Lower lobe of right lung (tissue), 2 donors: ENCODE results near the gene ZIC2. TPM values are rescaled to one million over a fixed set of nuclear protein-coding genes. Genes with fewer than 3 reads are reported as not detected.

Experiments used
- ATAC-seq, 2 donors: fragments of 200-7000 bp; cut with Tn5 transposase; one replicate each; pipeline ENCODE4 v1.9.1; 2020 to 2022; ENCODE audit warnings: mild to moderate bottlenecking in 2 of 2, moderate library complexity in 2 of 2
- DNase-seq: peaks from one replicate; pipeline ENCODE4 v3.0.0-alpha.2; 2020
- H3K27ac ChIP-seq: fragments of 200-600 bp; one replicate; pipeline ENCODE4 v1.8.0; 2022
- H3K27me3 ChIP-seq: fragments of 200-600 bp; one replicate; pipeline ENCODE4 v1.8.0; 2022; ENCODE audit warnings: low read depth
- H3K36me3 ChIP-seq: fragments of 200-600 bp; one replicate; pipeline ENCODE4 v1.8.0; 2022; ENCODE audit warnings: mild to moderate bottlenecking
- H3K4me1 ChIP-seq: fragments of 200-600 bp; one replicate; pipeline ENCODE4 v1.8.0; 2022
- H3K4me3 ChIP-seq: fragments of 200-600 bp; one replicate; pipeline ENCODE4 v1.8.0; 2022; ENCODE audit warnings: mild to moderate bottlenecking
- H3K9me3 ChIP-seq: fragments of 200-600 bp; one replicate; pipeline ENCODE4 v1.8.0; 2022
- CTCF ChIP-seq: fragments of 200-600 bp; IDR thresholded peaks from one replicate; pipeline ENCODE4 v1.8.0; 2022; ENCODE audit warnings: antibody characterized with exemption, mild to moderate bottlenecking
- intact Hi-C: fragments of 100-400 bp; cut with DNase I; formaldehyde crosslinking; loops from one replicate; pipeline ENCODE4 v1.11.0; 2022
- total RNA-seq: library from RNA; stranded (reverse); fragmentation: NEBNext Ultra II Directional; extraction: Animal tissue kit (Norgen Biotek cat#: 25700); gene quantifications from one replicate; pipeline ENCODE4 v1.2.1, GENCODE V29; 2021
- donor health status: DM: no; HTN: yes; CAD: no; lungs with severe emphysema.

The ZIC2 gene
- total RNA-seq, 1 donor from 2014 or later = not detected

- H3K4me1 ChIP-seq = peaks cover 20% of the 10 kb centered on the region
- H3K4me3 ChIP-seq = no peak overlapping the region
- ATAC-seq (no peak), DNase-seq (no peak)
- peaks cover 97% of the 10 kb centered on the region for H3K27me3 ChIP-seq
- intact Hi-C loops = no loop called here
- no peak overlapping the region for H3K27ac ChIP-seq
- H3K36me3 ChIP-seq = no peaks in the 10 kb centered on the region
- no peak for TF ChIP-seq CTCF
- no peaks in the 10 kb centered on the region for H3K9me3 ChIP-seq
Measured at GRCh38 chr13:99961636-99962035, 19.9 kb upstream of the ZIC2 start.

DNA sequence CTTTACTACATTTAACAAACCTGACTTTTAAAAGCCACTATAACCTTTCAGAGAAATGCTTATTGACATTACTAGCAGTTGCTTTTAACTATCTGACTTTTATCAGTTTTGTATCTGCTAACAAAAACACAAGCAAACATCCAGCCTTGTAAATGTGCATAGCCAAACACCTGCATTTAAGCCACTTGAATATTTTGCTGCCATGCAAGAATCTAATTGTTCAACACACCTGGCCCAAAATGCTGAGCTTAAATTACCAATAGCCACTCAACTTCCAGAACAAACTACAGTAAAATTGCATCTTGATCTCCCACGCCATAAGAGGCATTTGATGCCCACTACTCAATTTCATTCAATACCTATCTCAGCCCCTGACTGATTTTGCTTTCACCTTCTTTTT is 19.3 kb upstream of the ZIC2 start:
- Histone ChIP-seq H3K27me3 (peaks cover 97% of the 10 kb centered on the region), H3K4me1 (peaks cover 14% of the 10 kb centered on the region), H3K27ac (no peak overlapping the region), H3K4me3 (no peak overlapping the region), H3K9me3 (no peaks in the 10 kb centered on the region), H3K36me3 (no peaks in the 10 kb centered on the region)
- ATAC-seq = no peak
- TF ChIP-seq CTCF = no peak
- intact Hi-C loops = no loop called here
- DNase-seq = no peak

GRCh38 chr13:99963816-99964339 is 17.7 kb upstream of the ZIC2 start:
- TF ChIP-seq CTCF = no peak
- peaks cover 20% of the 10 kb centered on the region for H3K4me1 ChIP-seq
- DNase-seq (no peak), ATAC-seq (no peak)
- no peaks in the 10 kb centered on the region for H3K36me3 ChIP-seq
- H3K27ac ChIP-seq = no peak overlapping the region
- intact Hi-C loops = no loop called here
- no peak overlapping the region for H3K4me3 ChIP-seq
- H3K9me3 ChIP-seq = no peaks in the 10 kb centered on the region
- H3K27me3 ChIP-seq = peaks cover 97% of the 10 kb centered on the region

DNA sequence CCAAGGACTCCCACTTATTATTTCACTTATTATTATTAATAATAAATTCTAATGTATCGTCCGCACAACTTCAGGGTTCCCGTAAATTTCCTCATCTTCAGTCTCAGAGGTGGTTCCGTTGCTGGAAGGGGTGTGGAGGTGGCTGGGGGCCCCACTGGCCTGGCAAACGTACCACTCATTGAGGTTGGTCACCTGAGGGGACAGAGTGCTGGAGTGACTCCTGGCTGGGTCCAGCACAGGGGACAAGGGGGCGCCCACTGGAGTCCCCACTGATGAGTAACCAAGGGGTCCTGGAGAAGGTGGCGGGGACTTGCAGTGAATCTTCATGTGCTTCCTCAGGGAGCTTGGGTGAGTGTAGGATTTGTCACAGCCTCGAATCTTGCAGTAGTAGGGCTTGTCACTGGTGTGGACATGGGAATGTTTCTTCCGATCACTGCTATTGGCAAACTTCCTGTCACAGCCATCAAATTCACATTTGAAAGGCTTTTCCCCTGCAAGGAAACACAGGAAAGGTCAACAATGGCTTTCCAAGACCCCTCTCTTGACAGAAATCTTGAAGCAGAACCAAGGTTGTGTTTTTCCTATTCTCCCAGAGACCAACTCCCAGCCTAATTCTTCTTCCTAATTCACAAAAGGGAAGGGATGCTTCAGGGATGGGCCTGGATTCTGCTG is 16.1 kb upstream of the ZIC2 start:
- DNase-seq (no peak), ATAC-seq (no peak)
- H3K27me3 ChIP-seq = peaks cover 96% of the 10 kb centered on the region
- H3K4me3 ChIP-seq = no peak overlapping the region
- no peaks in the 10 kb centered on the region for H3K36me3 ChIP-seq
- no peak overlapping the region for H3K27ac ChIP-seq
- TF ChIP-seq CTCF = no peak
- intact Hi-C loops = no loop called here
- H3K4me1 ChIP-seq = peaks cover 22% of the 10 kb centered on the region
- no peaks in the 10 kb centered on the region for H3K9me3 ChIP-seq

GRCh38 chr13:99966064-99966805 is 15.3 kb upstream of the ZIC2 start:
- TF ChIP-seq CTCF = no peak
- Histone ChIP-seq H3K4me3 (no peak overlapping the region), H3K4me1 (peaks cover 27% of the 10 kb centered on the region), H3K9me3 (no peaks in the 10 kb centered on the region), H3K27ac (no peak overlapping the region), H3K36me3 (no peaks in the 10 kb centered on the region), H3K27me3 (peaks cover 95% of the 10 kb centered on the region)
- intact Hi-C loops = no loop called here
- no peak for DNase-seq
- ATAC-seq = no peak
